ENCODE results near the gene ENAH.
"Not testable (repeated sequence)": the region's sequence is repeated elsewhere in the genome, so short reads cannot be mapped to it uniquely, and the experiment has no call there.

The ENAH gene

DNA sequence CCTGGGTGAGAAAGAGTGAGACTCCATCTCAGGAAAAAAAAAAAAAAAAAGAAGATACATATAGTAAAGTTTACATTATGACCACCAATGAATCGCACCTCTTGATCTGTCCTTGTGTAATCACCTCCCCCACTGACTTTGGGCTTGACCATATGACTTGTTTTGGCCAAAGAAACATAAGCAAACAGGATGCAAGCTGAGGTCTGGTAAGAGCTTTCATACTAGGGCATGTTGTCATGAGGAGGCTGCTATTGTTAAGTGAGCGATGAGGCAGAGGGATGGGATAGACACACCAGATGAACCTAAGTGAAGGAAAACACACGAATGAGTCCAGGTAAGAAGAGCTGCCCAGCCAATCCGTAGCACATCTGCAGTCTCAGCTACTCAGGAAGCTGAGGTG lies 10.7 kb downstream of the ENAH start:
- no peak for DNase-seq

DNA sequence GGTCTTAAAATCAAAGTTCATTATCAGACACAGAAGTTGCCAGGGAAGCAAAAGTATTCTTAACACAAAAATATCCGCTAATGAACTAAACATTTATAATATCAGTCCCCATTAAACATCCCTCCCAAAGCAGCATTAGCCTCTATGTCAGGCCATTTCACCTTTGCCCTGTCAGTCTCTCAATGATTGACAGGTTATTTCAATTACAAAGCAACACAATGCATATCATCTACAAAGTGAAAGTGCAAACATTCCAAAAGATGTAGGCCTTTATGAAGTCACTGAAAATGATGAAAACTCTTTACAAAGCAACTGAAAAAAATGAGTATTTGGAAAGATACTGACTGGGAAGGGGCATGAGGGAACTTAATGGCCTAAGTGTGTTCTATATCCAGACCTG lies 14.1 kb downstream of the ENAH start:
- DNase-seq, result no peak

DNA sequence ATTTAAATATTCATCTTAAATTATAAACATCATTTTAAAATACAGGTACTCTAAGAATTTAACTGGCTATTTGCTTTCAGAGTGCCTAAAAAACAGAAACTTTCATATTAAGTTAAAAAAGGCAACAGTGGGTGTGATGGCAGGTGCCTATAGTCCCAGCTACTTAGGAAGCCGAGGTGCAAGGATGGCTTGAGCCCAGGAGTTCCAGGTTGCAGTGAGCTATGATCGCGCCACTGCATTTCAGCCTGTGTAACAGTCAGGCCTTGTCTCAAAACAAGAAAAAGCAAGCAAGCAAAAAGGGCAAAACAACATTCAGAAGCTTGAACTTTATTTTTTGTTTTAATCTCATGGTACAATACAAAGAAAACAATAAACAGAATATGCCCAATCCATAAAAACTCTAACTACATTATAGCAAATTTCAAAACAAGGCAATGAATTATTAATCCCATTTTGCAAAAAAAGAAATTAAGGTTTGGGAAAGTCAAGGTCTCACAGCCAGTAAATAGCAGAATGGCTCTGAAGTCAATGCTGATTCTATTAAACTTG lies 15.2 kb downstream of the ENAH start:
- no peak for DNase-seq

DNA sequence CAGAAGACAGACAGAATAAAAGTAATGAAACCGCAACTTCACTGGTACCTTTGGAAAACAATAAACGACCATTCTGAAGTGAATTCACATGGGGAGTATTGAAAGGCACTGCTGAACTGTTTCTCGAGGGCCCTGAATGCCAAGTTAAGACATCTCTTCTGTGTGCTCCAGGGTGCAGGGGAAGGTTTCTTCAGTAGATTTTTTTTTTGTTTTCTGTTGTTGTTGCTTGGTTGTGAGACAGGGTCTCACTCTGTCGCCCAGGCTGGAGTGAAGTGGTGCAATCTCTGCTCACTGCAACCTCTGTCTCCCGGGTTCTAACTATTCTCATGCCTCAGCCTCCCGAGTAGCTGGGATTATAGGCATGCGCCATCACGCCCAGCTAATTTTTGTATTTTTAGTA lies 15.9 kb downstream of the ENAH start:
- not testable (repeated sequence) for DNase-seq

DNA sequence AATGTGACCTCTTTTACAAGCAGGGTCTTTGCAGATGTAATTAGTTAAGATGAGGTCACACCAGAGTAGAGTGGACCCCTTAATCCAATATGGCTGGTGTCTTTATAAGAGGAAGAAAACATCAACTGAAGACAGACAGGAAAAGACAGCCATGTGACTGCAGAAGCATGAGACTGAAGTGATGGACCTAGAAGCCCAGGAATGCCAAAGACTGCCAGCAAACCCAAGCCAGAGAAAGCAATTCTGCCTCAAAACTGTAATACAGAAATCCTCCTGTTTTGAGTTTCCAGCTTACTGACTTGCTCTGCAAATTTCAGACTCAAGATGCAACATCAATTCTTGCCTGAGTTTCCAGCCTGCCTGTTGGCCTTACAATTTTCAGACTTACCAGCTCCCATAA lies 17.3 kb downstream of the ENAH start:
- DNase-seq, result peak; percentile 8

DNA sequence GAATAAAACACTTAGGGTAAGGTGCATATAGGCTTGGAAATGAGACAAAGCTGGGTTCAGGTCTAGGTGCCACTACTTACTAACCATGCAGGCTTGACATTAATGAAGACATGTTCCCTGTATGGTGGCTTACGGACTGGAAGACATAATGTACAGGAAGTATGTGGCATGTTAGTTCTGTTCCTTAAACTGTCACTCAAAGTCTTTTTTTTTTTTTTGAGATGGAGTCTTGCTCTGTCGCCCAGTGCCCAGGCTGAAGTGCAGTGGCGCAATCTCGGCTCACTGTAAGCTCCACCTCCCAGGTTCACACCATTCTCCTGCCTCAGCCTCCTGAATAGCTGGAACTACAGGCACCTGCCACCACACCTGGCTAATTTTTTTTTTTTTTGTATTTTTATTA lies 20.1 kb downstream of the ENAH start:
- not testable (repeated sequence) for DNase-seq

DNA sequence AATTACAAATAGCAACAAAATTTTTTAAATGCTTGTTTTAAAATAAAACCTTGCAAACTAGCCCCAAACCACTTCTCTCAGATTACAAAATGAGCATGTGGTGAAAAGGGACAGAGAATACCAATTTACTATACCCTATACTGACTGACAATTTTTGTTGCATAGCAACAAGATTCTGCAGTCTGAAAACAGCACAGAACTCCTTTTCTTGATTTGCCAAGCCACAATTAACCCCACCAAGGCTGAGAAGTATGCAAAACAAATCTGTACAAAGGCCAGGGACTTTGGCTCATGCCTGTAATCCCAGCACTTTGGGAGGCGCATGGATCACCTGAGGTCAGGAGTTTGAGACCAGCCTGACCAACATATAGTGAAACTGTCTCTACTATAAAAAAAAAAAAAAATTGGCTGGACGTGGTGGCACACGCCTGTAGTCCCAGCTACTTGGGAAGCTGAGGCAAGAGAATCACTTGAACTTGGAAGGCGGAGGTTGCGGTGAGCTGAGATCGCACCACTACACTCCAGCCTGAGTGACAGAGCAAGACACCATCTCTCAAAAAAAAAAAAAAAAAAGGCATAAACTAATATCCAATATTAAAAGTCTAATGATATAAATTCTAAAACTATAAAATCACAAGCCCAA lies 21.8 kb downstream of the ENAH start:
- peak; percentile 23 for DNase-seq

DNA sequence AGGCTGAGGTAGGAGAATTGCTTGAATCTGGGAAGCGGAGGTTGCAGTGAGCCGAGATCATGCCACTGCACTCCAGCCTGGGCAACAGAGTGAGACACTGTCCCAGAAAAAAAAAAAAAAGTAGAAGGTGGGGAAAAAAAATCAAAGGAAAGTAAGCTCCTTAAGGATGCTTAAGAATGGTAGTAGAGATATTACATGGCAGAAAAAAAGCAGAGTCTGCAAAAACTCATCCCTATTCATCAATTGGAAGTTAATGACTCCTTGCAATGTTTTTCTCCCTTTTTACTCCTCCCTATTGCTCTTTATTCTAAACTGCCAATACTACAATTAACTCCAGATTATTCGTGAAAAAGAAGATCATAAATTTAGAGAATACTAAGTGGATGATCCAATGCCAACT lies 23.4 kb downstream of the ENAH start:
- DNase-seq, result no peak

DNA sequence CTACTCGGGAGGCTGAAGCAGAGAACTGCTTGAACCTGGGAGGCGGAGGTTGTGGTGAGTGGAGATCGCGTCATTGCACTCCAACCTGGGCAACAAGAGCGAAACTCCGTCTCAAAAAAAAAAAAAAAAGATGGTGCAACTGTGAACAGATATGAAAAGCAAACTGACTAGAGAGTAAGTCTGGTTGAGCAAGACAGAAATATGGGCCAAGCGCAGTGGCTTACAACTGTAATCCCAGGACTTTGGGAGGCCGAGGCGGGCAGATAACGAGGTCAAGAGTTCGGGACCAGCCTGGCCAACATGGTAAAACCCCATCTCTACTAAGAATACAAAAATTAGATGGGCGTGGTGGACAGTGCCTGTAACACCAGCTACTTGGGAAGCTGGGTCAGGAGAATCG lies 24.1 kb downstream of the ENAH start:
- not testable (repeated sequence) for DNase-seq

DNA sequence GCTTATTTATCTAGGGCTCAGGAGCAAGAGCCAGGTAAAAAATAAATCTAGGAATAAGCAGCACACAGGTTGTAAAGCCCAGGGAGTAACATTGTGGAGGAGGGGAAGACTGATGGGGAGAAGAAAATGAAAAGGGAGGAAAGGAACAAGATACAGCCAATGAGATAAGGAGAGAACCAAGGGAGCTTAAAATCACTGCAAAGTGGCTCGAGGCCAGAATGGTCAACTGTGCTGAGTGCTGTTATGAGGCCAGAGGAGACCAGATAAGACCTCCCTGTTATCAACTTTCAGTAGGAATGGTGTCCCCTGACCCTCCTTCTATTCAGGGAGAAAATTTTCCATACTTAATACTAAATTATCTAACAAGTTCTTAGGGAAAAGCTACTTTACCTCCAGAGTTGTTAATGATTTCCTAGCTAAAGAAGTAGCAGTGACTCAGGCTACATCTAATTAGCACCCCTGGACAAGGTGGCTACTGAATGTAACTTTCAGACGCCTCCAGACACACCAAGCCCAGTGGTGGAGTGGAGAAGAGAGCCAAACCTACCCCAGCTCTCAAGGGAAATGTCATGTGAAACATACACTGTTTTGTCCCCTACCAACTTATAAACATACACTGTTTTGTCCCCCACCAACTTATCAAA lies 25.5 kb downstream of the ENAH start:
- DNase-seq, result no peak

DNA sequence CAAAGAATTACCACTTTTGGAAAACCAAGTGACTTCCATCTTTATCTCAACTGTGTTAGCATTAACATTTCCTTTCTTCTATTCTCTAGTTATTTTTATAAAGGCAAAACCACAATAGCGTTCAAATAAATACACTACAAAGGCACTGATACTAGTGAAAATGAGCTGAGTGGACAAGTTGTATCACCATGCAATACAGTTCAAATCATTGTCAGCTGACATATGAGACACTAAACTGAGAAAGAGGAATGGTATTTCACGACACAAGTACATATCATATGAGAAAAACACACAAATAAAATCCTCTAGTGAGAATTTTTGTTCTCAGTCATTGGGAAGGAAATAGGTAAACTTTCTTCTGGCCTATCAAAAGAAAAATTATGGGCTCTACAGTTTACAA lies 26.2 kb downstream of the ENAH start:
- peak; percentile 30 for DNase-seq

DNA sequence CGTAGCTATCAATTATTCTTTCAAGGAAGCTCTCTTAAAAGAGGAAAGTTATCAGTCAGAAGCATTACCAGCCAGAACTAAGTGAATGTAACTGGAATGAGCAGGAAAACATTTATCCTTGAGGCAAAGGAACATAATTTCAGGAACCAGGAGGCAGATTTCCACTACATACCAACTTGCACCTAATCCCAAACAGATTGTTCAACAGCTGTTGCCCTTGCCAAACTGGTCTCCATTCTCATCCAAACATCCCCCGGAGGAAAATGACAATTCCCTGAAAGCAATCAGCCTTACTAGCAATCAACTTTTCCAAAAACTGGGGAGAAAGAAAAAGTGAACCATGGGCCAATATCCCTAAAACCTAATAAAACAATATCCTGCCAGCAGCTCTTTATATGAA lies 35.0 kb downstream of the ENAH start:
- DNase-seq, result no peak

DNA sequence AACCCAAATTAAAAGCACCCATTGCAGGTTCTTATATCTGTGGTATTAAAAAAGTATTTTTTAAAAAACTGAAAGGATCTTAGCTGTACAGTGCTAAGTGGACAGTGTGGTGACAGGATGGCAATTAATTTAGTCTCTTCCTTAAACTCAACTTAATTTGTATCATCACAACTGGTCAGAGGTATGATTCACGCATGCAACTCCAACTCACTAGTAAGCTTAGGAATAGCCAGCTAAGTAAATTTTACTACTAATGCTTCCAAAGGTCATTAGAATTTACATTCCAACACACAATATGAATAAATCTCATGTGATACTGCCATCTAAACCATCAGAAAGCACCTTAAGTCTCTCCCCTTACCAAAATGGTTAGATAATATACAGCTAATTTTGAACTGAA lies 35.4 kb downstream of the ENAH start:
- peak; percentile 28 for DNase-seq

DNA sequence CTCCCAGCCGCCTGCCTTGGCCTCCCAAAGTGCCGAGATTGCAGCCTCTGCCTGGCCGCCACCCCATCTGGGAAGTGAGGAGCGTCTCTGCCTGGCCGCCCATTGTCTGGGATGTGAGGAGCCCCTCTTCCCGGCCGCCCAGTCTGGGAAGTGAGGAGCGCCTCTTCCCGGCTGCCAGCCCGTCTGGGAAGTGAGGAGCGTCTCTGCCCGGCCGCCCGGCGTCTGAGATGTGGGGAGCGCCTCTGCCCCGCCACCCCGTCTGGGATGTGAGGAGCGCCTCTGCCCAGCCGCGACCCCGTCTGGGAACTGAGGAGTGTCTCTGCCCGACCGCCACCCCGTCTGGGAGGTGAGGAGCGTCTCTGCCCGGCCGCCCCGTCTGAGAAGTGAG lies 37.5 kb downstream of the ENAH start:
- DNase-seq, result not testable (repeated sequence)

DNA sequence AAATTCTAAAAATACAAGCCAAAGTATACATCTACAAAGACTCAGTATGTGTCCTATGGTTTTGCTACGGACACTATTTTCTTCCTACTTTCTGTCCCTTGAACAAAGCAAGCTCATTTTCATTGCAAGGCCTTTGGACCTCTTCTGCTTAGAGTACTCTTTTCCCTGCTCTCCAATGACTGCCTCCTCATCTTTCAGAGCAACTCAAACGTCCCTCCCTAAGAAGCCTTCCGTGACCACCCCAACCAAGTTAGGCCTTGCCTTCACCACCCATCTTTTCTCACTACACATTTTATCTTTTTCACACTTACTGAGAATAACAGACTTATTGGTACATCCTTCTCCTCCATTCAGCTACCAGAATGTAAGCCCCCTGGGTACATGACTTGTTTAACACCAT lies 39.9 kb downstream of the ENAH start:
- no peak for DNase-seq

DNA sequence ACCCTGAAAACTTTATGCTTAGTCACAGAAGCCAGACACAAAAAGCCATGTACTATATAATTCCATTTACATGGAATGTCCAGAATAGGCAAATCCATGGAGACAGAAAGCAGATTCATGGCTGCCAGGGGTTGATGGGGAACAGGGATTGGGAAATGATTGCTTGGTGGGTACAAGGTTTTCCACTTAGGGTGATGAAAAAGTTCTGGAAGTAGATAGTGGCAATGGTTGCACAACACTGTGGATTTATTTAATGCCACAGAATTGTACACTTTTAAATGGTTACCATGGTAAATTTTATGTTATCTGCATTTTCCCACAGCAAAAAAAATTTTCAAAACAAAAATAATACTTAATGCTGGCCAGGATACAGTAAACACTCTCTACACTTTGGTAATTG lies 40.6 kb downstream of the ENAH start:
- no peak for DNase-seq

DNA sequence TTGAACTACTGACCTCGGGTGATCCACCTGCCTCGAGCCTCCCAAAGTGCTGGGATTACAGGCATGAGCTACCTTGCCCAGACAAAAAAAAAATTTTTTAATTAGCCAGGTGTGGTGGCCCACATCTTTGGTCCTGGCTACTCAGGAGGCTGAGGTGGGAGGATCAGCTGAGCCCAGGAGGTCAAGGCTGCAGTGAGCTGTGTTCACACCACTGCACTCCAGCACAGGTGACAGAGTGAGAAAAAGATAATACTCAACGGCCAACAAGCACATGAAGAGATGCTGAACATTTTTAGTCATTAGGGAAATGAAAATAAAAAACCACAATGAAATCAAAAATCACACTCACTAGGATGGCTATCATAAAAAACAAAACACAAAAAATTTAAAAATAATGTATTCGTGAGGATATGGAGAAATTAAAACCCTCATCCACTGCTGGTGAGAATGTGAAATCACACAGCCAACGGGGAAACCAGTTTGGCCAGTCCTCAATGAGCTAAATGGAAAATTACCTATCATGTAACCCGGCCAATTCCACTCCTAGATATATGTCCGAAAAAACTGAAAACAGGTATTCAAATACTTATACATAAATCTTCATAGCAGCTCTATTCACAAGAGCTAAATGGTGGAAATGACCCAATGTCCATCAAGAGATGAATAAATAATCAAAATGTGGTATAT lies 41.2 kb downstream of the ENAH start:
- no peak for DNase-seq

DNA sequence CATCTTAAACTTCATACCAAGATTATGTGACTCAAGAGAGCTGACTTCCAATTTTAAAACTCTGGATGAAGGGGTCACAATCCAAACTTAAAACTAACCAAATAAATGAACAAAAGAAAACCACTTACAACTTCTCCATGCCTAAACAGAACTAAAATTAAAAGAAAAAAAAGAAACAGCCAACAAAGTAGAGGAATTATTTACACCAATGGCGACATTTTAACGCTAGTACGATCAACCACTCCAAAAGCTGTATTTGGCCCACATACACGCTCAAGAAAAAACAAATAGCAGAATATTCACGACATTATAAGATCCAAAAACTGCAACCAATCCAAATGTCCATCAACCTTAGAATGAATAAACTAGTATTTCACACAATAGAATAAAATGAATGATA lies 42.4 kb downstream of the ENAH start:
- DNase-seq, result no peak

DNA sequence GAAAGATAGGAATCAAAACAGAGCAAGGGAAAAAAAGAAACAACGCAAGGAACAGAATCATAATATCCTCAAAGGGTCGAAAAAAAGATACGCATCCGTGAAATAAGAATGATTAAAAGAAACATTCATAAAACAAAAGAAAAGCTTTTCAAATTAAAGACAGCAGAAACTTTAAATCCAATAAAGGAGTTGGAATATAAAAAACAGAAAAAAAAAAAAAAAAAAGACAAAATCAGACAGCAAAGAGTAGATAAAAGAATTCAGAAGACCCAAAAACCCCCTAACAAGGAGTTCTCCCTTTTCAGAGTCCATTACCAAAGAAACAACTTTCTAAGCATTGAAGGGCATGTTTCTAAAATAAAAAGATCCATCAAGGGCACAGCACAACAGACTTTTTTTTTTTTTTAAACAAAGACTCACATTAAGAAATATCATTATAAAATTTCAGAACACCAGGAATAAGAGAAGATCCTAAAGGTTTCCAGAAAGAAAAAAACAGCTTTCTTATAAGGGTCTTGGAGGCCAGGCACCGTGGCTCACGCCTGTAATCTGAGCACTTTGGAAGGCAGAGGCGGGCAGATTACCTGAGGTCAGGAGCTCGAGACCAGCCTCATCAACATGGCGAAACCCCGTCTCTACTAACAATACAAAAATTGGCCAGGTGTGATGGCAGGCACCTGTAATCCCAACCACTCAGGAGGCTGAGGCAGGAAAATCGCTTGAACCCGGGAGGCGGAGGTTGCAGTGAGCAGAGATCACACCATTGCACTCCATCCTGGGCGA lies 44.7 kb downstream of the ENAH start:
- DNase-seq, result no peak

DNA sequence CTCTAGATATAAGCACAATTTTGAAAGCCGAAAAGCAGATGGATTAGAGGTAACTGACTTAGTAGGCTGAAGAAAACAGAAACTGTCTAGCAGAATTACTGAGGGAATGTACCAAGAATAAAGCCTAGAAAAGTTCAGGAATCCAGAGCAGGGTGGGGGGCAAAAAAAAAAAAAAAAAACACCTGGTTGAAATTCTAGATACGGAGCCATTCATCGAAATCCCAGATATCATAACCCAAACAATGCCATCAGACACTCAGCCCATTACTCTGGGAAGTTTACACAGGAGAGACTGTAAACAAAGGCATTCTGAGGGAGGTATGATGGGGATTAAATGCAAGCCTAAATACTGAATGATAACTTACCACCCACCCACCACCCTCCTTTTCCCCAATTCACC lies 45.6 kb downstream of the ENAH start:
- no peak for DNase-seq

DNA sequence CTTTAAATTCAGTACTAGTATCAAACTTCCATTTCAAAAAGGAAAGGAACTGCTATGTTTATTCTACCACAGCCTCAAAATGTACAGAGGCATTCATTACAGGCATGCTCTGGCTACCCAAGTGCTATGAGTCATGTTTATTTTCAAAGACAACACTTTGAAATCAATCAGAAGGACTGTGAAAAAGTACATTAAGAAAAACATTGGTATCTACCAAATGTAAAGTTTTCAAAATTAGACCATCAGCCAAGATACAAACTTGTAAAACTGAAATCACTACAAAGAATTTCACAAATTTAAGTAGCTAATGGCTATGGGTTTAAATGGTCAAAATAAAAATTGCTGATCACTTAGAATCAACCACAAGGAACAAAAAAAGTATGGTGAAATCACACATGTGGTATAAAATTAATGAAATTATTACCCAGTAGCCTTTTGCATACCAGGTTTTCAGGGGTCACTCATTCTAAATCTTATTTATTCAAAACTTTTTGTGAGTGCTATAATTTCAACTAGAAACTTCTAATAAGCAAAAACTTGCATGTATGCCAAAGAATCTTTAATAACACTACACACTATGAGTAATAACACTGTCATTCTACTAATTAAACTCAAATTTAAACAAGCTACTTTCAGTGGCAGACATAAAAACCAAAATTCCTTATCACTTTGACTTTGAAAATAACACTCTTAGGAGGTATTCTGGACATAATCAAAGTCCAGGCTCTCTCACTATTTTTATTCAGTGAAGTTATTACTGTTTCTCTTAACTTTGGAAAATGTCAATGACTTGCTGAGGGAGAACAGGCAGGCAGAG lies 49.2 kb downstream of the ENAH start:
- peak; percentile 67 for DNase-seq

DNA sequence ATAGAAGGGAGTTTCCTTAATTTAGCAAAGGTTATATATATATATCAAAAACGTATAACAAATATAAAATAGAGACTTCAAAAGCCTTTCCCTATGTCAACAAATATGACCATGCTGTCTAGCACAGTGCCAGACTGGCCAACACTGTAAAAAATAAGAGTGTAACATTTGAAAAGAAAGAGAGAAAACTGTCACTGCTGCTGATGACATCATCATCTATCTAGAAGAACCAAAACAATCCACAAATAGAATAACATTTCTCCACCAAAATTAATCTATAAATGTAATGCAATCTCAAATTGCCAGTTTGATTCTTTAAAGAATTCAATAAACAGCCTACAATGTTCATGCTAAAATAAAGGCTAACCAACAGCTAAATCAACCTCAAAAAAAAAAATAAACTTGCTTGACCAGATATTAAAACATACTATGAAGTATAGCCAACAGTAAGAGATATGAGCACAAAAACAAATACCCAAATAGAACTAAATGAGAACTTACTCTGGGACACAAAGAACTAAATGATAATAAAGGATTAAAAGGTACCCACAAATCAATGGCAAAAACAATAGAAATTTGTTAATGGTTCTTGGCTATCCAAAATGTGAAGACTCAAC lies 50.2 kb downstream of the ENAH start:
- DNase-seq, result no peak

Data from fibroblast of skin of right biceps (primary cell).